Naive thymus-derived CD8-positive, alpha-beta T cell (primary cell): ENCODE data around the gene VEGFB. TPM values are rescaled to one million over a fixed set of nuclear protein-coding genes. Genes with fewer than 3 reads are reported as not detected.

Experiments used
- ATAC-seq, 2 donors: fragments of 150-1000 bp; cut with Tn5 transposase in 1 of 2; sonication (Bioruptor Pico), chemical (Tn5 transposase) in 1 of 2; 1 replicate in 1 of 2; 2 replicates in 1 of 2; pipeline ENCODE4 v1.10.0; 2021; ENCODE audit warnings: mild to moderate bottlenecking in 2 of 2, moderate library complexity in 2 of 2
- POLR2A ChIA-PET: fragments of 350-600 bp; sonication (Branson Sonifier 250); formaldehyde crosslinking; loops from one replicate; lab custom pipeline; 2021; ENCODE audit warnings: antibody characterized with exemption; lab: Charles Lee
- DNase-seq, 10 donors: peaks; one replicate each; pipeline versions ENCODE4 v3.0.0 to v3.0.0-alpha.2; 2020 to 2022
- H3K27ac Mint-ChIP-seq, 10 donors: one replicate each; pipeline ENCODE4 v1.8.0; 2020 to 2022; ENCODE audit warnings: mild to moderate bottlenecking in 10 of 10, mixed read lengths in 10 of 10, moderate library complexity in 4 of 10, inconsistent platforms in 1 of 10
- H3K27me3 Mint-ChIP-seq, 5 donors: one replicate each; pipeline ENCODE4 v1.8.0; 2021 to 2022; ENCODE audit warnings: mixed read lengths in 5 of 5
- H3K36me3 Mint-ChIP-seq, 3 donors: one replicate each; pipeline ENCODE4 v1.8.0; 2020 to 2022; ENCODE audit warnings: mixed read lengths in 3 of 3, mild to moderate bottlenecking in 2 of 3, inconsistent platforms in 1 of 3
- H3K4me1 Mint-ChIP-seq, 4 donors: one replicate each; pipeline ENCODE4 v1.8.0; 2021 to 2022; ENCODE audit warnings: mixed read lengths in 4 of 4
- H3K4me3 Mint-ChIP-seq, 10 donors: one replicate each; pipeline ENCODE4 v1.8.0; 2020 to 2022; ENCODE audit warnings: mild to moderate bottlenecking in 10 of 10, mixed read lengths in 10 of 10, moderate library complexity in 6 of 10, inconsistent platforms in 1 of 10
- H3K9me3 Mint-ChIP-seq, 9 donors: one replicate each; pipeline ENCODE4 v1.8.0; 2020 to 2022; ENCODE audit warnings: mixed read lengths in 9 of 9, mild to moderate bottlenecking in 3 of 9, inconsistent platforms in 1 of 9, moderate library complexity in 1 of 9
- polyA plus RNA-seq, 3 donors: library from polyadenylated mRNA; unstranded; fragments of 300-500 nt; fragmentation: Illumina TruSeq; gene quantifications; one replicate each; pipeline ENCODE4 v1.2.3, GENCODE V29; 2021
- total RNA-seq, 8 experiments: library from RNA in 2 of 8; stranded (reverse) in 2 of 8; gene quantifications; one replicate each; pipeline ENCODE4 v1.2.3 and lab custom pipeline; 2021 to 2026

VEGFB gene
- total and polyA plus RNA-seq, 5 experiments from 2014 or later, result 11.2 to 62.1 (median 28.1) TPM

DNA sequence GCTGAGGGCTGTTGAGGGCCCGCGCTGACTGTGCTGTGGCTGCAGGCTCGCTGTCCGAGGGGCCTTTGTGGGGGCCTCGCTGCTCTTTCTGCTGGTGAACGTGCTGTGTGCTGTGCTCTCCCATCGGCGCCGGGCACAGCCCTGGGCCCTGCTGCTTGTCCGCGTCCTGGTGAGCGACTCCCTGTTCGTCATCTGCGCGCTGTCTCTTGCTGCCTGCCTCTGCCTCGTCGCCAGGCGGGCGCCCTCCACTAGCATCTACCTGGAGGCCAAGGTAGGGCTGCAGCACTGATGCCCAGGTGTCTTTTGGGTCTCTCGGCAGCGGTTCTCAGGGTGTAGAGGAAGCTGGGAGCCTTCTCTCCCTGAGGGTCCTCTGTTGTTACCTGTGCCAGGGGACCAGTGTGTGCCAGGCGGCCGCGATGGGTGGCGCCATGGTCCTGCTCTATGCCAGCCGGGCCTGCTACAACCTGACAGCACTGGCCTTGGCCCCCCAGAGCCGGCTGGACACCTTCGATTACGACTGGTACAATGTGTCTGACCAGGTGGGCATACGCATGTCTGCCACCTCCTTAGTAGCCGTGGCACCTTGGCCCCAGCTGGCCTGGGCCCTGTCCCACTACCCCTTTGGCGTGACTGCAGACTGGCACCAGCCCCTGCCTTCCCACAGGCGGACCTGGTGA lies 53.4 kb downstream of the VEGFB start:
- peaks cover 2 to 17% (median 11%) of the 10 kb centered on the region in 5 donors for H3K27me3 Mint-ChIP-seq
- H3K27ac Mint-ChIP-seq, result peak overlapping the region in 2 of 10 donors; percentile 29 to 75
- no peaks in the 10 kb centered on the region for H3K9me3 Mint-ChIP-seq
- no peak for ATAC-seq
- H3K4me3 Mint-ChIP-seq, result peak overlapping the region in 5 of 10 donors; percentile 18 to 62 (median 36)
- peak in 1 of 10 donors; percentile 57 for DNase-seq
- POLR2A ChIA-PET, result interaction anchor here (0.5 to 9.9 kb wide), 3 partner anchors 16 to 83 kb away, joined by 3 to 140 read pairs (median 5); no protein-coding TSS in a partner anchor
- H3K4me1 Mint-ChIP-seq, result peaks cover 10 to 31% (median 29%) of the 10 kb centered on the region in 4 donors
- no peaks in the 10 kb centered on the region for H3K36me3 Mint-ChIP-seq

DNA sequence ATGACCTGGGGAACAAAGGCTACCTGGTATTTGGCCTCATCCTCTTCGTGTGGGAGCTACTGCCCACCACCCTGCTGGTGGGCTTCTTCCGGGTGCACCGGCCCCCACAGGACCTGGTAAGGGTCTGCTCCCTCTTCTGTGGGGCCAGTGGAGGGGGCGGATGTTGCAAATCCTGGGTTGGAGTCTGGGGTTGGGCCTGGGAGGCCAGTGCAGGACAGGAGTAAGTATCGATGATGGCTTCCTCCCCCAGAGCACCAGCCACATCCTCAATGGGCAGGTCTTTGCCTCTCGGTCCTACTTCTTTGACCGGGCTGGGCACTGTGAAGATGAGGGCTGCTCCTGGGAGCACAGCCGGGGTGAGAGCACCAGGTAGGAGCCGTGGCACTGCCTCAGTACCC lies 54.0 kb downstream of the VEGFB start:
- Mint-ChIP-seq H3K4me3 (peak overlapping the region in 1 of 10 donors; percentile 22), H3K9me3 (no peaks in the 10 kb centered on the region)

More for the DNA sequence above, 54.0 kb downstream of the VEGFB start:
- Mint-ChIP-seq H3K36me3 (no peaks in the 10 kb centered on the region), H3K27me3 (peaks cover 3 to 22% (median 16%) of the 10 kb centered on the region in 5 donors), H3K27ac (peak overlapping the region in 2 of 10 donors; percentile 29 to 56), H3K4me1 (peaks cover 7 to 31% (median 26%) of the 10 kb centered on the region in 4 donors)
- ATAC-seq (no peak), DNase-seq (no peak)
- POLR2A ChIA-PET, result interaction anchor here (2.5 to 9.9 kb wide), 2 partner anchors 16 to 18 kb away, joined by 5 to 140 read pairs; no protein-coding TSS in a partner anchor

Other genes starting within 250 kb of the VEGFB start
- gene OTUB1, start 248.1 kb upstream of the VEGFB start, total RNA-seq, result 10 to 100 TPM; 69.6 to 75.8 TPM
- 100 to 1,000 TPM; 109 to 121 (median 115) TPM for gene OTUB1, start 248.1 kb upstream of the VEGFB start, polyA plus RNA-seq
- not detected for gene FLRT1, start 198.7 kb upstream of the VEGFB start, total RNA-seq
- not detected for gene FLRT1, start 198.7 kb upstream of the VEGFB start, polyA plus RNA-seq
- gene MACROD1, start 68.5 kb upstream of the VEGFB start, total RNA-seq, result 10 to 100 TPM; 10.8 to 14.4 TPM
- 10 to 100 TPM in 2 of 3 donors, 1 to 10 TPM in 1; 7.3 to 14.4 (median 10.7) TPM for gene MACROD1, start 68.5 kb upstream of the VEGFB start, polyA plus RNA-seq
- 100 to 1,000 TPM; 110 to 114 TPM for gene STIP1, start 48.4 kb upstream of the VEGFB start, total RNA-seq
- 100 to 1,000 TPM in 1 of 3 donors, 10 to 100 TPM in 2; 59.4 to 132 (median 66.2) TPM for gene STIP1, start 48.4 kb upstream of the VEGFB start, polyA plus RNA-seq
- gene FERMT3, start 27.9 kb upstream of the VEGFB start, total RNA-seq, result 100 to 1,000 TPM; 104 to 108 TPM
- 100 to 1,000 TPM; 125 to 149 (median 129) TPM for gene FERMT3, start 27.9 kb upstream of the VEGFB start, polyA plus RNA-seq
- 10 to 100 TPM; 40.2 to 41.0 TPM for gene TRPT1, start 8.4 kb upstream of the VEGFB start, total RNA-seq
- 10 to 100 TPM; 47.2 to 54.2 (median 51.4) TPM for gene TRPT1, start 8.4 kb upstream of the VEGFB start, polyA plus RNA-seq
- 10 to 100 TPM; 77.1 to 83.8 TPM for gene NUDT22, start 8.3 kb upstream of the VEGFB start, total RNA-seq
- 10 to 100 TPM; 43.4 to 50.4 (median 48.2) TPM for gene NUDT22, start 8.3 kb upstream of the VEGFB start, polyA plus RNA-seq
- gene DNAJC4, start 4.0 kb upstream of the VEGFB start, total RNA-seq, result 10 to 100 TPM; 54.9 to 56.2 TPM
- 10 to 100 TPM; 21.5 to 33.2 (median 30.9) TPM for gene DNAJC4, start 4.0 kb upstream of the VEGFB start, polyA plus RNA-seq
- 10 to 100 TPM; 24.1 to 28.9 TPM for gene FKBP2, start 6.5 kb downstream of the VEGFB start, total RNA-seq
- gene FKBP2, start 6.5 kb downstream of the VEGFB start, polyA plus RNA-seq, result 10 to 100 TPM; 84.9 to 91.8 (median 85.5) TPM
- 10 to 100 TPM; 39.1 to 45.5 TPM for gene PPP1R14B, start 12.4 kb downstream of the VEGFB start, total RNA-seq
- gene PPP1R14B, start 12.4 kb downstream of the VEGFB start, polyA plus RNA-seq, result 10 to 100 TPM; 22.4 to 50.6 (median 45.4) TPM
- gene PLCB3, start 16.9 kb downstream of the VEGFB start, total RNA-seq, result 1 to 10 TPM; 8.1 to 8.8 TPM
- gene PLCB3, start 16.9 kb downstream of the VEGFB start, polyA plus RNA-seq, result under 1 TPM; 0.20 to 0.51 (median 0.35) TPM
- gene BAD, start 50.1 kb downstream of the VEGFB start, total RNA-seq, result 10 to 100 TPM; 13.7 to 18.5 TPM
- gene BAD, start 50.1 kb downstream of the VEGFB start, polyA plus RNA-seq, result 10 to 100 TPM; 39.1 to 44.8 (median 39.9) TPM
- gene GPR137, start 51.3 kb downstream of the VEGFB start, total RNA-seq, result 10 to 100 TPM; 33.0 to 33.3 TPM
- gene GPR137, start 51.3 kb downstream of the VEGFB start, polyA plus RNA-seq, result 1 to 10 TPM; 4.8 to 6.9 (median 6.4) TPM
- gene KCNK4, start 56.7 kb downstream of the VEGFB start, total RNA-seq, result not detected
- not detected for gene KCNK4, start 56.7 kb downstream of the VEGFB start, polyA plus RNA-seq
- gene CATSPERZ, start 65.8 kb downstream of the VEGFB start, total RNA-seq, result not detected
- gene CATSPERZ, start 65.8 kb downstream of the VEGFB start, polyA plus RNA-seq, result not detected
- 10 to 100 TPM; 19.9 to 24.9 TPM for gene ESRRA, start 70.9 kb downstream of the VEGFB start, total RNA-seq
- gene ESRRA, start 70.9 kb downstream of the VEGFB start, polyA plus RNA-seq, result 1 to 10 TPM; 3.5 to 9.1 (median 4.8) TPM
- gene TRMT112, start 83.0 kb downstream of the VEGFB start, total RNA-seq, result 100 to 1,000 TPM; 159 to 162 TPM
- gene TRMT112, start 83.0 kb downstream of the VEGFB start, polyA plus RNA-seq, result 100 to 1,000 TPM; 509 to 524 (median 515) TPM
- 10 to 100 TPM; 47.5 to 51.5 TPM for gene PRDX5, start 83.5 kb downstream of the VEGFB start, total RNA-seq
- gene PRDX5, start 83.5 kb downstream of the VEGFB start, polyA plus RNA-seq, result 100 to 1,000 TPM; 186 to 239 (median 206) TPM
- 100 to 1,000 TPM; 112 to 119 TPM for gene CCDC88B, start 105.6 kb downstream of the VEGFB start, total RNA-seq
- gene CCDC88B, start 105.6 kb downstream of the VEGFB start, polyA plus RNA-seq, result 10 to 100 TPM; 10.4 to 37.0 (median 19.2) TPM
- gene RPS6KA4, start 124.6 kb downstream of the VEGFB start, total RNA-seq, result 10 to 100 TPM; 21.0 to 23.3 TPM
- 1 to 10 TPM; 4.3 to 5.1 (median 5.1) TPM for gene RPS6KA4, start 124.6 kb downstream of the VEGFB start, polyA plus RNA-seq